Measurements from ENCODE around the gene MAML2.

MAML2 gene

GRCh38 chr11:96103102-96103501, 239.9 kb downstream of the MAML2 start:
- no peak for DNase-seq (ENCODE audit: extremely low read depth, low read depth)
- no peak for TF ChIP-seq CTCF (IDR thresholded peaks at IDR 0.05; ENCODE audit: low read depth, low read length)

GRCh38 chr11:96102664-96103078, 240.3 kb downstream of the MAML2 start:
- TF ChIP-seq CTCF (IDR thresholded peaks at IDR 0.05; ENCODE audit: low read depth, low read length), result no peak
- no peak for DNase-seq (ENCODE audit: extremely low read depth, low read depth)

- no peak for TF ChIP-seq CTCF (IDR thresholded peaks at IDR 0.05; ENCODE audit: low read depth, low read length)
- DNase-seq (ENCODE audit: extremely low read depth, low read depth), result no peak
These were observed 241.8 kb downstream of the MAML2 start for GRCh38 chr11:96101146-96101545.

- no peak for TF ChIP-seq CTCF (IDR thresholded peaks at IDR 0.05; ENCODE audit: low read depth, low read length)
- DNase-seq (ENCODE audit: extremely low read depth, low read depth), result no peak
These were observed 244.3 kb downstream of the MAML2 start for GRCh38 chr11:96098511-96099241.

GRCh38 chr11:96097844-96098421, 245.1 kb downstream of the MAML2 start:
- TF ChIP-seq CTCF (IDR thresholded peaks at IDR 0.05; ENCODE audit: low read depth, low read length), result no peak
- DNase-seq (ENCODE audit: extremely low read depth, low read depth), result no peak

GRCh38 chr11:96096360-96096759, 246.6 kb downstream of the MAML2 start:
- DNase-seq (ENCODE audit: extremely low read depth, low read depth), result no peak
- no peak for TF ChIP-seq CTCF (IDR thresholded peaks at IDR 0.05; ENCODE audit: low read depth, low read length)

- DNase-seq (ENCODE audit: extremely low read depth, low read depth), result no peak
These were observed 247.1 kb downstream of the MAML2 start for GRCh38 chr11:96095884-96096303.

More at GRCh38 chr11:96095884-96096303, 247.1 kb downstream of the MAML2 start:
- no peak for TF ChIP-seq CTCF (IDR thresholded peaks at IDR 0.05; ENCODE audit: low read depth, low read length)
